Stimulated activated effector memory CD8-positive, alpha-beta T cell treated with anti-CD3 and anti-CD28 coated beads, Interleukin-12 subunit alpha, Interleukin-12 subunit beta, amount 100 ng/mL, for 72 hours (primary cell): ENCODE data around the gene F2RL3.

Source experiments
- ATAC-seq: fragments of 150-1000 bp; cut with Tn5 transposase; 2 replicates; pipeline ENCODE4 v1.10.0; 2021
- DNase-seq, 2 donors: peaks; one replicate each; pipeline ENCODE4 v3.0.0; 2021 to 2022; ENCODE audit warnings: low spot score in 2 of 2
- H3K27ac Mint-ChIP-seq: one replicate; pipeline ENCODE4 v1.8.0; 2022; ENCODE audit warnings: mild to moderate bottlenecking, mixed read lengths
- H3K36me3 Mint-ChIP-seq: one replicate; pipeline ENCODE4 v1.8.0; 2022; ENCODE audit warnings: mild to moderate bottlenecking, mixed read lengths
- H3K4me1 Mint-ChIP-seq: one replicate; pipeline ENCODE4 v1.8.0; 2022; ENCODE audit warnings: mixed read lengths
- H3K4me3 Mint-ChIP-seq: one replicate; pipeline ENCODE4 v1.8.0; 2022; ENCODE audit warnings: mild to moderate bottlenecking, mixed read lengths
- H3K9me3 Mint-ChIP-seq: one replicate; pipeline ENCODE4 v1.8.0; 2022; ENCODE audit warnings: mixed read lengths

The F2RL3 gene

DNA sequence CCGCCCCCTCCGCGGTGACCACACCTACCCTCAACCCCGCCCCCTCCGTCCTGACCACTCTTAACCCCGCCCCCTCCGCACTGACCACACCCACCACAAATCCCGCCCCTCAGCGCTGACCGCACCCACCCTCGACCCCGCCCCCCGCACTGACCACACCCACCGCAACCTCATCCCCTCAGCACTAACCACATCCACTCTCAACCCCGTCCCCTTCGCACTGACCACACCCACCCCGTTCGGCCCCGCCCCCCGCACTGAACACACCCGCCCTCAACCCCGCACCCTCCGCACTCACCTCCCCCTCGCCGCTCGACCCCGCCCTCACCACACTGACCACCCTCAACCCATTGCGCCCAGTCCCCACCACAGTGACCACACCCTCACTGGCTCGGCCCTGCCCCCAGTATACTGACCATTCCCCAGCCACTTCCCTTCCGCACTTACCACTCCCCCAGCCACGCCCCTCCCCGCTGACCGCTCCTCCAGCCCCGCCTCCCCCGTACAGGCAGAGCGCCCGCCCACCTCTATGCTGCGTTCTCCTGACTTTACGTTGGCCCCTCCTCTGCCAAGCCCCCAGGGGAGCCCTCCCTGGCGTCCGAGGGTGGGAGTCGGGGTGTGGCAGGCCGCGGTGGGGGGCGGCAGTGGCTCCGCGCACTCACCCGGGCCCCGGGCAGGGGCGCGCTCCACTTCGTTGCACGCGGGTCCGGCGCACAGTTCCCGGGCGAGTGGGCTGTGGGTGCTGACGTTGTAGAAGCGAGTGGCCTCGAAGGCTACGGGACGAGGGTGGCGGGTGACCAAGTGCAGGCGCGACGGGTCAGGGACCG, 8.4 kb downstream of the F2RL3 start:
- ATAC-seq, result peak; percentile 69
- Mint-ChIP-seq H3K4me1 (peaks cover 8% of the 10 kb centered on the region), H3K4me3 (peak overlapping the region; percentile 61), H3K27ac (peak overlapping the region; percentile 84), H3K36me3 (peaks cover 26% of the 10 kb centered on the region), H3K9me3 (no peaks in the 10 kb centered on the region)
- DNase-seq, result peak; percentile 72 to 84

DNA sequence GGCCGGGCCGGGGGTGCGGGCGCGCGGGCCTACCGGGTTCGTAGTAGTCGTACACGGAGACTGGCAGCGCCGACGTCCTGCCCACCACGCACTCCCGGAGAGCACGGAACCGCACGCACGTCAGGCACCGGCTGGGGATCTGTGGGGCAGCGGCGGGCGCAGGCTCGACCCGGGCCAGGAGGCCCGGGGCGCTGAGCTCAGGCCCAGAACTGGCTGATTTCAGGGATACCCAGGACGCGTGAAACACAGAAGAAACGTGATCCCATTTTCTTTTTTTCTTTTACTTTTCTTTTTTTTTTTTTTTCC, 9.0 kb downstream of the F2RL3 start:
- no peak overlapping the region for H3K27ac Mint-ChIP-seq
- H3K4me1 Mint-ChIP-seq, result peaks cover 8% of the 10 kb centered on the region
- DNase-seq (no peak), ATAC-seq (no peak)
- peak overlapping the region; percentile 61 for H3K4me3 Mint-ChIP-seq
- H3K36me3 Mint-ChIP-seq, result peaks cover 26% of the 10 kb centered on the region
- no peaks in the 10 kb centered on the region for H3K9me3 Mint-ChIP-seq

DNA sequence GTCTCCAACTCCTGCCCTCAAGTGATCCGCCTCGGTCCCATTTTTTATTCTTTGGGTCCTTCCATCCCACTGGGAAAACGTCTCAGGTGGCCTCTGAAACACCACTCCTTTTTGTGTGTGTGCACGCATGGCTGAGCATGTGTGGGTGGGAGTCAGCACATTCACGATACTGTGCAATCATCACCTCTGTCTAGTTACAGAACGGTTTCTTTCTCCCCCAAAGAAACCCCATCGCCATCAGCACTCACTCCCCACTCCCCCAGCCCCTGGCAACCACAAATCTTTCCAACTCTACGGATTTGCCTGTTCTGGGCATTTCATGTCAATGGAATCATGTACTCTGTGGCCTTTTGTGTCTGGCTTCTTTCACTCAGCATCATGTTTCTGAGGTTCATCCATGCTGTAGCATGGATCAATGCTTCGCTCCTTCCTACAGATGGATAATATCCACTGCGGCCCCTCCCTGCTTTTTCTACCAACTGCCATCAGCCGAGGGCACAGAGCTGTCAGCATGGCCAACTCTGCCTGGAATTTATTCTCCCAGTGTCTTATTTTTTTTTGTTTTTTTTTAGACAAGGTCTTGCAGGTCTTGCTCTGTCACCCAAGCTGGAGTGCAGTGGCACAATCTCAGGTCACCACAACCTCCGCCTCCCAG, 9.7 kb downstream of the F2RL3 start:
- Mint-ChIP-seq H3K36me3 (peaks cover 26% of the 10 kb centered on the region), H3K4me3 (peak overlapping the region; percentile 61), H3K4me1 (peaks cover 8% of the 10 kb centered on the region), H3K9me3 (no peaks in the 10 kb centered on the region), H3K27ac (no peak overlapping the region)
- DNase-seq (no peak), ATAC-seq (no peak)

DNA sequence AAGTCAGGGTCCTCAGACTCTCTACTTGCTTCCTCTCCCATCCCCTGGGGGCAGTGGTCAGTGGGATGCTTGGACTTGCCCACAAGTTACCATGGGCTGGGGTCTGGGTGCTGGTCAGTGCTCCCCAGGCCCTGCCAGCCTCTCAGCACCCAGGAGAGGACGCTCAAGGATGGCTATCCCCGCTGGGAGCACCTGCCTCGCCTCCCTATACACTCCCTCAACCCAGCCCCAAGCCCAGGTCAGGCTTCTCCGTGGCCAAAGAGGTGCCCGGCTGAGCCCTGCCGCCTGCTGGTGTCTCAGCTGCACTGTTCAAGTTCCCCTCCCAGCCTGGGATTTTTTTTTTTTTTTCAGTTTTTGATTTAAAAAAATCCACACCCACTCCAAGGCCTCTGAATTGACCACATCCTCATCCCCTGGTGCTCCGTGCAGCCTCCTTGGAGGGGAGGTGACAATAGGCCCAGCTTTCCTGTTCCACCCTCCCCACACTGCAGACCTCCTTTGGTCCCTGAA, 10.8 kb downstream of the F2RL3 start:
- H3K27ac Mint-ChIP-seq, result peak overlapping the region; percentile 29
- no peaks in the 10 kb centered on the region for H3K9me3 Mint-ChIP-seq
- peaks cover 26% of the 10 kb centered on the region for H3K36me3 Mint-ChIP-seq
- ATAC-seq, result peak; percentile 50
- H3K4me1 Mint-ChIP-seq, result peaks cover 8% of the 10 kb centered on the region
- DNase-seq, result no peak
- peak overlapping the region; percentile 61 for H3K4me3 Mint-ChIP-seq

DNA sequence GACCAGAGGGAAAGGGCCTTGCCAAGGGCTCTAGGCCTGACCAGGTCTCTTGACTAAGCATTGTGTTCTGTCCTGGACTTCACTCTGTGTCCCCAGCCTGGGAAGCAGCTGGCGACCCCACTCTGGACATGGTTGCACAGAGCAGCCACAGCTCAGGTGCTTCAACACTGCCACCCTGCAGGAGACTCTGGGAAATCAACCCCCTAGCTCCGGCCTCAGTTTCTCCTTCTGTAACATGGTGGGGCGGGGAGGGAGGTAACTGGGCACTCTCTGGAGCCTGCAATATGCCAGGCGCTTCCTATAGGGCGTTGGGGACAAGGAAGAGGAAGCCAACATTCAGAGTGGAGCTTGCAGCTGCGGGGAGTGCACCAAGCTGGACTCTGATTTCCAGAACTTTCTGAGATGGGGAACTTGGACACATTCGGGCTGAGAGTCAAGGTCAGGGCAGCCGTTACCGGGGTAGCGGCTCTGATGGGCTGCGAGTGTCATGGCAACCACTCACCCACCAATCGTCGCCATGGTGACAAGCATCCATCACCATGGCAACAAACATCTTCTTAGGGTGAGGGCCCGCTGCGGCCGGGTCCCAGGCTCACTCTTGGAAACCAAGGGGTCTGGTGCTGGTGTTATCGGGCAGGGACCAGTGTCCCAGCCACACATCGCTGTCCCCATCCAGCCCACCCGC, 12.8 kb downstream of the F2RL3 start:
- no peak overlapping the region for H3K27ac Mint-ChIP-seq
- DNase-seq, result no peak
- H3K4me1 Mint-ChIP-seq, result peaks cover 8% of the 10 kb centered on the region
- peaks cover 17% of the 10 kb centered on the region for H3K36me3 Mint-ChIP-seq
- no peak for ATAC-seq
- H3K9me3 Mint-ChIP-seq, result no peaks in the 10 kb centered on the region
- H3K4me3 Mint-ChIP-seq, result no peak overlapping the region

DNA sequence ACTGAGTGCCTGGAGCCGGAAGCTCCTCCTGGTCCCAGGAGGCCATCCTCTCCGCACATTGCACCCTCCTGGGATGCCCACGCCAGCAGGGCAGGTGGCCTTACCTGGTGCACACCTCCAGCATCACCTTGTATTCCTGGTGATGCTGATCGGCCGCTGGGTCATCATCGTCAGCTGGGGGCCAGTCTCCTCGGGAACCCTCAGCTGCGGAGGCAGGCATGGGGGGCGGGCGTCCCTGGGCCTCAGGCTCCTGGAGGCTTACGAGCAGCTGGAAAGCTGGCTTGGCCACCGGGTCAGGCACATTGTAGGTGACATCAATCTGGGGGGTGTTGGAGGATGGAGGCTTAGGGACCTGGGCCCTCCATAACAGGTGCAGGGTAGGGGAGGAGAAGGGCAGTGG, 13.7 kb downstream of the F2RL3 start:
- no peak overlapping the region for H3K4me3 Mint-ChIP-seq
- DNase-seq, result no peak
- no peak overlapping the region for H3K27ac Mint-ChIP-seq
- no peak for ATAC-seq
- H3K4me1 Mint-ChIP-seq, result peaks cover 8% of the 10 kb centered on the region
- peaks cover 8% of the 10 kb centered on the region for H3K36me3 Mint-ChIP-seq
- no peaks in the 10 kb centered on the region for H3K9me3 Mint-ChIP-seq

DNA sequence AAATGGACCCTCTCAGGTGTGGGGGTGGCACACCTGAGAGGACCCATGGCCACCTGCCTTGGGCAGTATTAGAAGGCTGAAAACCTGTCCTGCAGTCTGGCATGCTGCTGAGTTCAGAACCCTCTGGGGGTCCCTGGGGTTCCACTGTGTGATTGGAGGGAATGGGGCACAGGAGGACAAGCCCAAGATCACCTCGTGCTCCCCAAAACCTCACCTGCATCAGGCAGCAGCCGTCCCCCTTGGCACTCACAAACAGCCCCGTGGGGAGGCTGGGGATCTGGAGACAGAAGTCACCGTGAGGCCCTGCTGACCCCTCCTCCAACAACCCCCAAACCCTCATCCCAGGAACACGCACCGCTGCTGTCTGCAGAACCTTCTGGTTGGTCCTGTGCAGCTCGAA, 14.5 kb downstream of the F2RL3 start:
- no peak overlapping the region for H3K4me3 Mint-ChIP-seq
- no peak for ATAC-seq

DNA sequence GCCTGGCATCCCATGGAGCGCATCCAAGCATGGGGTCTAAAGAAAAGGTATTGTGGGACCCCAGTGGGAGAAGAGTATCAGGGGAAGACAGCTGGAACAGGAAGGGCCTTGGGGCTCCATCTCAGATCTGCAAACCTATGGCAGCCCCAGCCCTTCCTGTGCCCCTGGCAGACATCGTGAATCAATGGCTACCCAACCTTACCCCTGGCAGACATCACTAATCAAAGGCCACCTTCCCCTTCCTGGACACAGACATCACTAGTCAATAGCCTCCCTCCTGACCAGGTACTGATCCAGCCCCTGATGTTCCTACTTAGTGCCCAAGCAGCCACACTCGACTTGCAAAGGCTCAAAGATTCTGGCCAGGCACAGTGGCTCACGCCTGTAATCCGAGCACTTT, 15.8 kb downstream of the F2RL3 start:
- DNase-seq (no peak), ATAC-seq (no peak)
- Mint-ChIP-seq H3K27ac (no peak overlapping the region), H3K36me3 (peaks cover 4% of the 10 kb centered on the region), H3K4me3 (no peak overlapping the region), H3K4me1 (peaks cover 6% of the 10 kb centered on the region), H3K9me3 (no peaks in the 10 kb centered on the region)

More for the DNA sequence above, 14.5 kb downstream of the F2RL3 start:
- Mint-ChIP-seq H3K9me3 (no peaks in the 10 kb centered on the region), H3K36me3 (peaks cover 6% of the 10 kb centered on the region), H3K27ac (no peak overlapping the region), H3K4me1 (peaks cover 8% of the 10 kb centered on the region)
- no peak for DNase-seq

DNA sequence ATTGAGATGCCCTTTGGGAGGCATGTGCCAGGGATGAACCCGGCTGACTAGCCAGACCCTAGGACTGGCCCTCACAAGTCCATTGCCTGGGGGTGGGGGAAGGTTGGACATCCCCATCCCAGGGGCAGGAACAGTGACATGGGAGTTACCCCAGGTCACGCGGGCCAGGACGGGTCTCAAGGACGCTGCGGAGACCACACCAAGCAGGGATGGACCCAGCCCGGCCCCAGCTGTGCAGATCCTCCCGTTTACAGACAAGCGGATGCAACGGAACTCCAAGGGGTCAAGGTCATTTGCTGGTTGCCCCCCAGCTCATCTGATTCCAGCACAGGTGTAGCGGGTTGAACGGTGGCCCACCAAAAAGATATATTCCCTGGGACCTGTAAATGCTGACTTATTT, 20.0 kb downstream of the F2RL3 start:
- no peaks in the 10 kb centered on the region for H3K4me1 Mint-ChIP-seq

DNA sequence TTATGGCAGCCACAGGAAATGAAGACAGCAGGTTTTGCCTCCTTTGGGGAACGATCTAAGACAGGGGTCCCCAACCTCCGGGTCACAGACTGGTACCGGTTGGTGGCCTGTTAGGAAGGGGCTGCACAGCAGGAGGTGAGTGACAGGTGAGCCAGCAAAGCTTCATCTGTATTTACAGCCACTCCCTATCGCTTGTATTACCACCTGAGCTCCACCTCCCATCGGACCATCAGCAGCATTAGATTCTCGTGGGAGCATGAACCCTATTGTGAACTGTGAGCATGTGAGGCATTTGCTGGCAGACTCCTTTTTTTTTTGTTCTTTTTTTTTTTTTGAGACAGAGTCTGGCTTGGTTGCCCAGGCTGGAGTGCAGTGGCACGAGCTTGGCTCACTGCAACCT, 22.2 kb downstream of the F2RL3 start:
- Mint-ChIP-seq H3K9me3 (peaks cover 13% of the 10 kb centered on the region), H3K27ac (no peak overlapping the region), H3K36me3 (no peaks in the 10 kb centered on the region), H3K4me1 (no peaks in the 10 kb centered on the region), H3K4me3 (no peak overlapping the region)
- ATAC-seq (no peak), DNase-seq (no peak)

More for the DNA sequence above, 20.0 kb downstream of the F2RL3 start:
- H3K27ac Mint-ChIP-seq, result no peak overlapping the region
- no peak for ATAC-seq
- H3K4me3 Mint-ChIP-seq, result no peak overlapping the region
- H3K36me3 Mint-ChIP-seq, result no peaks in the 10 kb centered on the region
- H3K9me3 Mint-ChIP-seq, result peaks cover 13% of the 10 kb centered on the region
- DNase-seq, result no peak

DNA sequence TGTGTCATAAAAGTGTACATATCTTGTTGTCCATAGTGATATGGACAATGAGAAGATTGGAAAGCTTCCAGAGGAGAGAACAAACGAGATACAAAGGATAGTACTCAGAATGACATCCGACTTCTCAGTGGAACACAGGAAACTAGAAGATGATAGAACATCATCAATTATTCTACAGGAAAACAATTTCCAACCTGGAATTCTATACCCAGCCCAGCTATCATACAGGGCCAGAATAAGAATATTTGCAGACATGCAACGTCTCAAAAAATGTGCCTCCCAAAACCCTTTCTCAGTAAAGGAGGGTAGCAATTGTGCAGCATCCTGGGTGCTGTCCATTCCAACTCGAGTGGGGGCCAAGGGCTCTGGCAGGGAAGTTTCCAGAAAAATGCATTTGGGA, 24.0 kb downstream of the F2RL3 start:
- Mint-ChIP-seq H3K9me3 (peaks cover 13% of the 10 kb centered on the region), H3K4me3 (no peak overlapping the region), H3K27ac (no peak overlapping the region), H3K36me3 (no peaks in the 10 kb centered on the region), H3K4me1 (no peaks in the 10 kb centered on the region)
- ATAC-seq (no peak), DNase-seq (no peak)

DNA sequence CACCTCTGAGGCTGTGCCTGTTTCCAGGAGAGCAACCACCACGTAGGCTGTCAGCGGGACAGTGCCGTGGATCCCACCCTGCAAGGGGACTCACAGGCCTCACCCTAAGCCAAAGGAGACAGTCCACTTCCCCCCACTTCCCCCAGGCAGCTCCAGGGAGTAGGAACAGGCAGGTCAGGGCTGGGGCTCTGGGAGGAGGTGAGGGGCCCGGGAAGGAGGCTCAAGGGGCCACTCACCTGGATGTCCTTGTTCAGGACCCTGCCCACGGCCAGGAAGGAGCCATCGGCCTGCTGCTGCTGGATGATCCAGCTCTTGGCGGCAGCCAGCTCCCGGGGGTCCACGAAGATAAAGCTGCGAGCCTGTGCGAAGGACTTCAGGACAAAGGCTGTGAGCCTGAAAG, 25.6 kb downstream of the F2RL3 start:
- H3K36me3 Mint-ChIP-seq, result no peaks in the 10 kb centered on the region
- H3K9me3 Mint-ChIP-seq, result peaks cover 13% of the 10 kb centered on the region
- no peak overlapping the region for H3K27ac Mint-ChIP-seq
- no peak overlapping the region for H3K4me3 Mint-ChIP-seq
- no peaks in the 10 kb centered on the region for H3K4me1 Mint-ChIP-seq
- DNase-seq, result no peak
- no peak for ATAC-seq

DNA sequence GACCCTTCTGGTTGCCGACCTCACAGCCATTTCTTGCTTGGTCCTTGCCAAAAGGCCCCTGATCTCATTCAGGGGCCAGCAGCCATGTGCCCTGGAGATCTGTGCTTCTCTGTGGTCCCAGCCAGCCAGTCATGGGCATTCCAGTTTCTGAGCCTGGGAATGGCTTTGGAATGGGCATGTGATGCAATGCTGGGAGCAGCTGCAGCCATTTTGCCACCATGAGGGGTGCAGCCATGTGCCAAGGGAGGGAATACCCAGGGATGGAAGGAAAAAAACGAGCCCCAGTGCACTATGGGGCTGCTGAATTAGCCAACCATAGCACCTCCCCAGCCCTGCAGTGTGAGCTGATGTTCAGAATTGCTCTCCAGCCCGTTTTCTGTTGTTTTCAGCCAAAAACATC, 26.3 kb downstream of the F2RL3 start:
- no peaks in the 10 kb centered on the region for H3K36me3 Mint-ChIP-seq
- ATAC-seq, result no peak
- H3K9me3 Mint-ChIP-seq, result peaks cover 13% of the 10 kb centered on the region
- DNase-seq, result no peak
- H3K4me1 Mint-ChIP-seq, result no peaks in the 10 kb centered on the region
- no peak overlapping the region for H3K27ac Mint-ChIP-seq
- H3K4me3 Mint-ChIP-seq, result no peak overlapping the region

DNA sequence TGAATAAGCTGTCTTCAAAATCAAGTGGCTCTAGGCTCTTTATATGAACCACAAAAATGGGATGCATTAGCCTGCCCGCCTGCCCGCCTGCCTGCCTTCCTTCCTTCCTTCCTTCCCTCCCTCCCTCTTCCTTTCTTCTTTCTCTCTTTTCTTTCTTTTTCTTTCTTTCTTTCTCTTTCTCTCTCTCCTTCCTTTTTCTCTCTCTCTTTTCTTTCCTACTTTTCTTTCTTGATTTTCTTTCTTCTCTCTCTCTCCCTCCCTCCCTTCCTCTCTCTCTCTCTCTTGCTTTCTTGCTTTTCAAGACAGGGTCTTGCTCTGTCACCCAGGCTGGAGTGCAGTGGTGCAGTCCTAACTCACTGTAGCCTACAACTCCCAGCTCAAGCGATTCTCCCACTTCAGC, 26.9 kb downstream of the F2RL3 start:
- no peak for DNase-seq
- Mint-ChIP-seq H3K27ac (no peak overlapping the region), H3K36me3 (no peaks in the 10 kb centered on the region), H3K4me3 (no peak overlapping the region), H3K4me1 (no peaks in the 10 kb centered on the region), H3K9me3 (peaks cover 13% of the 10 kb centered on the region)
- no peak for ATAC-seq

DNA sequence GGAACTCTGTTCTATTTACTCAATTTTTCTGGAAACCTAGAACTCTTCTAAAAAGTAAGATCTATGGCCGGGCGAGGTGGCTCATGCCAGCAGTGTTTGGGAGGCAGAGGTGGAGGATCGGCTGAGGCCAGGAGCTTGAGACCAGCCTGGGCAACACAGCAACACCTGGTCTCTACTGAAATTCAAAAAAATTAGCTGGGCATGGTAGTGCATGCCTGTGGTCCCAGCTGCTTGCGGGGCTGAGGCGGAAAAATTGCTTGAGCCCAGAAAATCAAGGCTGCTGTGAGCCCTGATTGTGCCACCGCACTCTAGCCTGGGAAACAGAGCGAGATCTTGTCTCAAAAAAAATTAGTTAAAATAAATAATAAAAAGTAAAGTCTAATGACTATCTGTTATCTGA, 28.6 kb downstream of the F2RL3 start:
- Mint-ChIP-seq H3K4me1 (no peaks in the 10 kb centered on the region), H3K36me3 (no peaks in the 10 kb centered on the region), H3K27ac (no peak overlapping the region), H3K4me3 (no peak overlapping the region), H3K9me3 (peaks cover 10% of the 10 kb centered on the region)
- ATAC-seq (no peak), DNase-seq (no peak)

DNA sequence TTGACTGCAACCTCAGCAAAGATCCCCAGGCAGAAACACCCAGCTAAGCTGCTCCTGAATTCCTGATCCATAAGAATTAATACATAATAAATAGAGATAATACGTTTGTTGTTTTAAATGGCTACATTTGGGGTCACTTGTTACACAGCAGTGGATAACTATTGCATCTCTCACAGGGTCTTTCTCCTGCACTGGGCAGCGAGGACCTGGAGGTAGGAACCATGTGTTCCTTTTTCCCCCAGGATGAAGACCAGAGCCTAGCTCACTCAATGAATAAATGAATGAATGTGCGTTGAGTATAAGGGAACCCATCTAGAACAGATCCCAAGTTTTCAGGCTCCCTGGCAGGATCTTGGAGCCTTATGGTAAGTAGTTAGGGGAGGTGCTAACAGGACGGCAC, 30.7 kb downstream of the F2RL3 start:
- Mint-ChIP-seq H3K36me3 (no peaks in the 10 kb centered on the region), H3K4me3 (no peak overlapping the region), H3K9me3 (no peaks in the 10 kb centered on the region), H3K4me1 (no peaks in the 10 kb centered on the region), H3K27ac (no peak overlapping the region)
- DNase-seq, result no peak
- ATAC-seq, result no peak
